NCI-H2107 (cell line): ENCODE measurements around the gene KRTAP4-8.
"Not testable (repeated sequence)": the region's sequence is repeated elsewhere in the genome, so short reads cannot be mapped to it uniquely, and the experiment has no call there.

ENCODE experiments used
- DNase-seq: peaks from one replicate; lab custom pipeline; 2025; lab: John Stamatoyannopoulos, UW

The KRTAP4-8 gene

GRCh38 chr17:41108728-41109386 lies 10.9 kb upstream of the KRTAP4-8 start:
- not testable (repeated sequence) for DNase-seq

GRCh38 chr17:41107941-41108450 lies 10.1 kb upstream of the KRTAP4-8 start:
- DNase-seq = no peak

- not testable (repeated sequence) for DNase-seq
Observed at GRCh38 chr17:41105347-41105746, 7.4 kb upstream of the KRTAP4-8 start, which contains the start of gene KRTAP4-9. Gene KRTAP4-9 (plus strand): TSS chr17:41105389. CDS start chr17:41105389, 0 bp downstream.

- not testable (repeated sequence) for DNase-seq
Observed at GRCh38 chr17:41104386-41105038, 6.6 kb upstream of the KRTAP4-8 start.

GRCh38 chr17:41103896-41104295 lies 6.0 kb upstream of the KRTAP4-8 start:
- no peak for DNase-seq

- DNase-seq = no peak
Observed at GRCh38 chr17:41101586-41102259, 3.8 kb upstream of the KRTAP4-8 start, which contains the start of gene KRTAP4-16. Gene KRTAP4-16 (minus strand): TSS chr17:41102209. CDS start chr17:41102209, 0 bp downstream.

GRCh38 chr17:41099682-41100480 lies 1.9 kb upstream of the KRTAP4-8 start:
- not testable (repeated sequence) for DNase-seq

GRCh38 chr17:41098481-41098880 lies 539 bp upstream of the KRTAP4-8 start:
- DNase-seq = no peak

- DNase-seq = no peak
Observed at GRCh38 chr17:41096055-41096454, 1.9 kb downstream of the KRTAP4-8 start.

GRCh38 chr17:41088760-41089352 lies 9.1 kb downstream of the KRTAP4-8 start:
- not testable (repeated sequence) for DNase-seq

- not testable (repeated sequence) for DNase-seq
Observed at GRCh38 chr17:41084100-41084856, 13.7 kb downstream of the KRTAP4-8 start, which contains the start of gene KRTAP4-7. Gene KRTAP4-7 (plus strand): TSS chr17:41084150. CDS start chr17:41084207, 57 bp downstream.

GRCh38 chr17:41083427-41083826 lies 14.5 kb downstream of the KRTAP4-8 start:
- DNase-seq = not testable (repeated sequence)

GRCh38 chr17:41082626-41083025 lies 15.3 kb downstream of the KRTAP4-8 start:
- DNase-seq = no peak

- no peak for DNase-seq
Observed at GRCh38 chr17:41076788-41077187, 21.2 kb downstream of the KRTAP4-8 start.

GRCh38 chr17:41073676-41074075 lies 24.3 kb downstream of the KRTAP4-8 start:
- no peak for DNase-seq

GRCh38 chr17:41071606-41072360 lies 26.2 kb downstream of the KRTAP4-8 start:
- no peak for DNase-seq

GRCh38 chr17:41069031-41069430 lies 28.9 kb downstream of the KRTAP4-8 start:
- no peak for DNase-seq

- no peak for DNase-seq
Observed at GRCh38 chr17:41067281-41067680, 30.7 kb downstream of the KRTAP4-8 start.

- no peak for DNase-seq
Observed at GRCh38 chr17:41065829-41066624, 31.9 kb downstream of the KRTAP4-8 start, which contains the start of gene KRTAP2-4. Gene KRTAP2-4 (minus strand): TSS chr17:41065879. CDS start chr17:41065845, 34 bp downstream.
